DND-41 (cell line): ENCODE measurements around the gene SEC14L2.
A peak's percentile ranks its signal among the peaks of the same experiment; 100 is the strongest.

Source experiments
- ATAC-seq: fragments of 200-7000 bp; cut with Tn5 transposase; 3 replicates; pipeline ENCODE4 v1.9.1; 2021; ENCODE audit warnings: low read depth; ENCODE audit not compliant: insufficient read depth
- DNase-seq: peaks from one replicate; pipeline ENCODE4 v3.0.0-alpha.2; 2020
- H2AFZ ChIP-seq: 2 replicates; pipeline ENCODE4 v1.6.0; 2012; ENCODE audit warnings: low read depth, low read length
- H3K27ac ChIP-seq: 2 replicates; pipeline ENCODE4 v1.5.1; 2012; ENCODE audit warnings: low read length, inconsistent platforms
- H3K27me3 ChIP-seq: fragments of 200-600 bp; sonication (generic); 2 replicates; pipeline ENCODE4 v1.6.0; 2012; ENCODE audit warnings: low read length, mild to moderate bottlenecking, inconsistent platforms; ENCODE audit not compliant: insufficient read depth, poor library complexity
- H3K36me3 ChIP-seq: 2 replicates; pipeline ENCODE4 v1.5.1; 2012; ENCODE audit warnings: low read length, inconsistent platforms; ENCODE audit not compliant: insufficient read depth
- H3K4me1 ChIP-seq: 2 replicates; pipeline ENCODE4 v1.5.1; 2012; ENCODE audit warnings: mild to moderate bottlenecking, low read length; ENCODE audit not compliant: insufficient read depth
- H3K4me2 ChIP-seq: 2 replicates; pipeline ENCODE4 v1.6.0; 2012; ENCODE audit warnings: mild to moderate bottlenecking, moderate library complexity, low read length, inconsistent platforms; ENCODE audit not compliant: insufficient read depth
- H3K4me3 ChIP-seq, 2 experiments: fragments of 200-600 bp in 1 of 2; shearing (Covaris generic) in 1 of 2; 2 replicates each; pipeline ENCODE4 v1.5.1; 2012 to 2016; ENCODE audit warnings: inconsistent platforms in 2 of 2, low read length in 2 of 2, mild to moderate bottlenecking in 2 of 2, low read depth in 1 of 2, moderate library complexity in 1 of 2
- H3K79me2 ChIP-seq: 2 replicates; pipeline ENCODE4 v1.6.0; 2012; ENCODE audit warnings: low read length, inconsistent platforms; ENCODE audit not compliant: insufficient read depth
- H3K9ac ChIP-seq: 2 replicates; pipeline ENCODE4 v1.6.0; 2012; ENCODE audit warnings: low read depth, mild to moderate bottlenecking, inconsistent platforms, low read length, moderate library complexity
- H3K9me3 ChIP-seq: 2 replicates; pipeline ENCODE4 v1.5.1; 2012; ENCODE audit warnings: low read length, moderate library complexity, mild to moderate bottlenecking, inconsistent platforms; ENCODE audit not compliant: insufficient read depth, severe bottlenecking
- H4K20me1 ChIP-seq: 2 replicates; pipeline ENCODE4 v1.6.0; 2012; ENCODE audit warnings: low read length; ENCODE audit not compliant: insufficient read depth
- EZH2 ChIP-seq: IDR thresholded peaks from 3 replicates; pipeline ENCODE4 v1.6.1; 2012; ENCODE audit warnings: borderline replicate concordance, low read depth, mild to moderate bottlenecking, moderate library complexity, low read length, inconsistent platforms; ENCODE audit not compliant: severe bottlenecking
- TF ChIP-seq, protein P1 (sequence below): IDR thresholded peaks from 2 replicates; pipeline ENCODE4 v1.5.1; 2012; ENCODE audit warnings: borderline replicate concordance, low read length, moderate library complexity, mild to moderate bottlenecking; ENCODE audit not compliant: poor library complexity, severe bottlenecking; ENCODE audit errors: extremely low read depth

Gene SEC14L2

DNA sequence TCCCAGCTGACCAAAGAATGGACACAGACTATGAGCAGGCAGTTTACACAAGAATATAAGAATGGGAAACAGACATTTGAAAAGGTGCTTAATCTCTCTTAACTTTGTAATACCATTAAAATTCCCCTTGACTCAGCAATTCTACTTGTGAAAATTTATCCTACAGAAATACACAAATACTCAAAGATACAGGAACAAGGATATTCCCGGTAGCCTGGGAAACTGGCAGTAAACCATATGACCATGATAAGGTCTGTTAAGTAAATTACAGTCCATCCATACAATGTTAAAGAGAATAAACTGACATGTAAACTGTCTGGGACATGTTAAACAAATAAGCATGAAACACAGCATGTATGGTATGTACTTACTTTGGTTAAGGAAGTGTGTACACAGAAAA is 20.0 kb downstream of the SEC14L2 start:
- Histone ChIP-seq H3K36me3 (peaks cover 88% of the 10 kb centered on the region), H3K27me3 (no peaks in the 10 kb centered on the region), H4K20me1 (0 out of 2 replicates have a peak, but pooled peaks cover 2% of the 10 kb centered on the region), H3K79me2 (no peaks in the 10 kb centered on the region), H3K9me3 (no peaks in the 10 kb centered on the region), H3K9ac (no peak overlapping the region), H3K4me2 (no peak overlapping the region), H3K27ac (no peak overlapping the region), H3K4me3 (no peak overlapping the region), H2AFZ (no peak overlapping the region), H3K4me1 (peaks cover 6% of the 10 kb centered on the region; the same call in 1 of the 2 replicates)
- ATAC-seq (no peak), DNase-seq (no peak)
- no peak for TF ChIP-seq EZH2
- TF ChIP-seq, protein P1, sequence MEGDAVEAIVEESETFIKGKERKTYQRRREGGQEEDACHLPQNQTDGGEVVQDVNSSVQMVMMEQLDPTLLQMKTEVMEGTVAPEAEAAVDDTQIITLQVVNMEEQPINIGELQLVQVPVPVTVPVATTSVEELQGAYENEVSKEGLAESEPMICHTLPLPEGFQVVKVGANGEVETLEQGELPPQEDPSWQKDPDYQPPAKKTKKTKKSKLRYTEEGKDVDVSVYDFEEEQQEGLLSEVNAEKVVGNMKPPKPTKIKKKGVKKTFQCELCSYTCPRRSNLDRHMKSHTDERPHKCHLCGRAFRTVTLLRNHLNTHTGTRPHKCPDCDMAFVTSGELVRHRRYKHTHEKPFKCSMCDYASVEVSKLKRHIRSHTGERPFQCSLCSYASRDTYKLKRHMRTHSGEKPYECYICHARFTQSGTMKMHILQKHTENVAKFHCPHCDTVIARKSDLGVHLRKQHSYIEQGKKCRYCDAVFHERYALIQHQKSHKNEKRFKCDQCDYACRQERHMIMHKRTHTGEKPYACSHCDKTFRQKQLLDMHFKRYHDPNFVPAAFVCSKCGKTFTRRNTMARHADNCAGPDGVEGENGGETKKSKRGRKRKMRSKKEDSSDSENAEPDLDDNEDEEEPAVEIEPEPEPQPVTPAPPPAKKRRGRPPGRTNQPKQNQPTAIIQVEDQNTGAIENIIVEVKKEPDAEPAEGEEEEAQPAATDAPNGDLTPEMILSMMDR, result no peak

DNA sequence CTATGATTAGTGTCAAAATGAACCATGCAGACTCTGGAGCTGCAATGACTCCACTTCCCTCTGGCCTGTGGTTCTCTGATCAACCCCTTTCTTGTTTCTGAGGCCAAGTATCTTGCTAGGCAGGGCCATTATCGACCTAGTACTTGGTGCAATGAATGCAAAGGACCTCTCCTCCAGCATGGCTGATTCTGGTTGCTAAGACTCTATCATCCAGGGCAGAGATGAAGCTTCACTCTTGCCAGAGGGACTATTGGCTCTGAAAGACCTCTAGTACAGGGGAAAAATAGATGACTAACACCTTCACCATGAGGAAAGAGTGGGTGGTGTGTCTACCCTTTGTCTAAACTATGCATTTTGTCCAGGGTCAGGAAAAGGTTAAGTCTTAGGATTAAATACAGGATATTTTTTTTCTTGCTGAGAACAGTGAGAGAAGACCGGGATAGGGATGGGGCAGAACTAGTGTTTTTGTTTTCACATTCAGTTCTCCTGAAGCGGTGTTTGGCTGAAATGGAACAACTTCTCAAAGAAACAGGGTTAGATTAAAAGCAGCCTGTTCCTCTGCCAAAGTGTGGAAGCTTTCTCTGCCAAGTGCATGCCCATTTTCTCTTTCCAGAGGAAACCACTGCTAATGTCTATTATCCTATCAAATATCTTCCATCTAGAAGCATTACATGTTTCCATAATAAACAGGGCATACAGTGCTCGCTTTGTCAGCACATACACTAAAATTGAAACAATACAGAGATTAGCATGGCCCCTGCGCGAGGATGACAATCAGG is 23.7 kb downstream of the SEC14L2 start:
- Histone ChIP-seq H3K9me3 (no peaks in the 10 kb centered on the region), H3K4me1 (peaks cover 38% of the 10 kb centered on the region), H3K4me2 (no peak overlapping the region; the same call in 1 of the 2 replicates), H3K4me3 (no peak overlapping the region), H3K36me3 (peaks cover 62% of the 10 kb centered on the region), H4K20me1 (no peaks in the 10 kb centered on the region), H3K27ac (no peak overlapping the region; the same call in 1 of the 2 replicates), H3K79me2 (peaks cover 21% of the 10 kb centered on the region), H3K9ac (no peak overlapping the region), H3K27me3 (no peaks in the 10 kb centered on the region), H2AFZ (no peak overlapping the region)
- ATAC-seq, result no peak
- TF ChIP-seq, protein P1, result no peak
- no peak for TF ChIP-seq EZH2
- no peak for DNase-seq

DNA sequence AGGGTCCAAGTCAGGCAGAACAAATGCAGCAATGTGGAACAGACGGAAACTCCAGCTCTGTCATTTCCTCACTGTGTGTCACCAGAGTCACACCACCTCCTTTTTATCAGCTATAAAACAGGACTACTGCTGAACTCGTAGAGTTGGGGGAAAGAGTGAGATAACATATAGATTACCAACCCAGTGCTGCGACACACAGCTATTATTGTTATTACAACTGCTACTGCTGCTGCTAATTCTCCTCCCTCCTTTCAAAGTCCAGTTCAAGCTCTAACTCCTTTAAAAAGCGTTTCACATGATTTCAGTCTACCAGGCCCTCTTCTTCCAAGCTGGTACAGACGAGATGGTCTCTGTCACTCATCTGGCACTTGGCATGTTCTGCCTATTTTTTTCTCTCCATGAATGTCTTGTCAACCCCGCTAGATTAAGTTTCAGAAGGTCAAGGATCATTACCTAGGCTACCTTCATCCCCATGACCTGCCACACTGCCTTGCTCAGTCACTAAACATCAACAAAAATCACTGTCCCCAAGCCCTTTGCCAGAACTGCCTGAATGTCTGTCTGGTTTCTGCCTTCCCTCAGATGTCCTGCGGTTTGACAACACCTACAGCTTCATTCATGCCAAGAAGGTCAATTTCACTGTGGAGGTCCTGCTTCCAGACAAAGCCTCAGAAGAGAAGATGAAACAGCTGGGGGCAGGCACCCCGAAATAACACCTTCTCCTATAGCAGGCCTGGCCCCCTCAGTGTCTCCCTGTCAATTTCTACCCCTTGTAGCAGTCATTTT is 25.1 kb downstream of the SEC14L2 start:
- Histone ChIP-seq H3K4me3 (peak overlapping the region in 1 of 2 experiments; percentile 91; a peak in 2 of 4 replicates), H3K27me3 (no peaks in the 10 kb centered on the region), H3K27ac (peak overlapping the region; percentile 92), H3K79me2 (peaks cover 35% of the 10 kb centered on the region), H3K9me3 (no peaks in the 10 kb centered on the region), H3K4me2 (peak overlapping the region; percentile 99), H3K36me3 (peaks cover 53% of the 10 kb centered on the region), H3K4me1 (peaks cover 51% of the 10 kb centered on the region), H4K20me1 (peaks cover 4% of the 10 kb centered on the region; the same call in 1 of the 2 replicates), H3K9ac (peak overlapping the region; percentile 94), H2AFZ (no peak overlapping the region)
- no peak for ATAC-seq
- no peak for DNase-seq
- TF ChIP-seq, protein P1, result no peak
- TF ChIP-seq EZH2, result no peak
